ENCODE data around the gene COPS7B.
A peak's percentile ranks its signal among the peaks of the same experiment; 100 is the strongest.

Gene COPS7B

GRCh38 chr2:231780909-231781797, 5.1 kb upstream of the COPS7B start, which contains the start of gene PDE6D:
TSS of gene PDE6D (minus strand) at chr2:231781282. CDS start at chr2:231781114, 168 bp downstream.
- TF ChIP-seq CTCF (conservative IDR thresholded peaks at IDR 0.05) (no peak), ZFX (IDR thresholded peaks at IDR 0.05) (peak; percentile 12; the same call in 1 of the 2 replicates)
- H3K27ac ChIP-seq = peak within 1 kb of the TSS; percentile 67

DNA sequence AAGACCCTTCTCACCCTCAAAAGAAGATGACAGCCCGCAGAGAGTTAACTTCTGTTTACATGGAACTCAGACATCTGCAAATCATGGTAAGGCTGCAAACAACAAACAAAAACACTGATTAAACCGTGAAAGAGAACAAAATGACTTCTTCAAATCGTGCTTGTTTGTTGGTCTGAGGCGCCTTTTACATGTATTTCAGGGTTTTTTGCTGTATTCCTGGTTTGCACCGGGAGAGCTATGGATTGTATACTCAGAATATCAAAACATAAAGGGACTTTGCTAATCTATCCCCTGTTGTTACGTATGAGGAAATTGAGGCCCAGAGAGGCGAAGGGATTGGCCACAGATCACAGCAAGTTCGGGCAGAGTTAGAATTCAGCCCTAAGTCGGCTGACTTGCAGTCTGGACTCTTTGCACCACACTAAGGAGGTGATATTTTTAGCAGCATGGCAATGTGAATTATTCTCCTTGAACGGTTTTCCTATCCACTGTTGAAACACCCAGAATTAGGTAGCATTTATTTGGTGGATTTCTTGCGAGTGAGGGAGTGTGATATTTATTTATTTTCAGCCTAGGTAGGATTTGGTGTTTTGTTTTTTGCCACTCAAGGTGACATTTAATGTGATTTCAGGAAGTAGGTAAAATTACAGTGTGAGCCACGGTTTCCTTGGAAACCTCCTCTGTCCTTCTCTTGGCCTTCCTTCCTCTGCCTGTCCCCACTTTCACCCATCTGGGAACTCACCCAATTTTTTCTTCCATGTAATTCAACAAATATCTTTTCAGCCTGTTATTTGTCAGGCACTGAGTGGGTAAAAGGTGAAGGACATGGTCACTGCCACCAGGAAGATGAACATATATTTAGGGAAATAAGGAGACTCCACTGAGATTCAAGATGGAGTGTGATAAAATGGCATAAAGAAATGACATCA, 4.2 kb upstream of the COPS7B start:
- no peak for TF ChIP-seq ZFX (IDR thresholded peaks at IDR 0.05)
- TF ChIP-seq CTCF (conservative IDR thresholded peaks at IDR 0.05) = no peak
- H3K27ac ChIP-seq = peak overlapping the region; percentile 67

- no peak for TF ChIP-seq CTCF (conservative IDR thresholded peaks at IDR 0.05)
- TF ChIP-seq ZFX (IDR thresholded peaks at IDR 0.05) = no peak
- no peak overlapping the region for H3K27ac ChIP-seq
These were observed 832 bp upstream of the COPS7B start for GRCh38 chr2:231785413-231785812.

GRCh38 chr2:231785822-231786176, 446 bp upstream of the COPS7B start:
- no peak for TF ChIP-seq ZFX (IDR thresholded peaks at IDR 0.05)
- TF ChIP-seq CTCF (conservative IDR thresholded peaks at IDR 0.05) = no peak
- peak overlapping the region; percentile 77 for H3K27ac ChIP-seq

DNA sequence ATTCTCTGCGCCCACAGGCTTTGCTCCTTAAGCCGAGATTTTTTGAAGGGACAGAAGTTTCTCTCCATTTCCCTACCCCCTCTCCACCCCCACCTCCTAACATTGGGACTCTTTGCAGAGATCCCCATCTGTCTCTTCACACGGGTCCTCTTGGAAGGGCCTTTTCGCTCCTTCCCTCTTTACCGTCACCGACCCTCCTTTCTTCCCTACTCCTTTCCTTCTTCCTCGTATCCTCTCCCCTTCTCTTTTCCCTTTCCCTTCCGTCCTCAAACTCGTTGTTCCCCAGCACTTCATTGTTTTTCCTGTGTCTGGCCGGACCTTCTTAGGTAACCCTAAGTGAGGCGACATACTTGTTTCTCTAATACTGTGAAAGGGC, 660 bp downstream of the COPS7B start:
- H3K27ac ChIP-seq = peak overlapping the region; percentile 77
- TF ChIP-seq ZFX (IDR thresholded peaks at IDR 0.05) = no peak
- TF ChIP-seq CTCF (conservative IDR thresholded peaks at IDR 0.05) = peak; percentile 38

- no peak for TF ChIP-seq ZFX (IDR thresholded peaks at IDR 0.05)
- H3K27ac ChIP-seq = no peak overlapping the region
These were observed 4.9 kb downstream of the COPS7B start for GRCh38 chr2:231791107-231791506.

DNA sequence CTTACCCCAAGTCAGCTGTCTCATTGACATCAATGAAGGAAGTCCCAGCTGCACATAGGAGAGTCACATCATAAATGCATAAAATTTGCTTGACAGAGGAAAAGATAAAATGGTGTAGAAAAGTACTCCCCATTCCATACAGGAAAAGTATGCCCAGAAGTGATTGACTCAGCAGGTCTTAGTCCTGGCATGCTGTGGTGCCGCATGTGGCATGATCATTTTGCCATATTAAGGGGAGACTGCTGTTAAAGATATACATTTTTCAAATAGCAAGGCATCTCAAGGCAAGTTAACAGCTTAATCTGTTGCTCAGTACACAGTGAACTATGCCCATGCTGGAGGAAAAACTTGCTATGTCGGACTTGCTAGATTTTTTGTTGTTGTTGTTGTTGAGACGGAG, 8.1 kb downstream of the COPS7B start:
- H3K27ac ChIP-seq = peak overlapping the region; percentile 15; the same call in 1 of the 2 replicates
- TF ChIP-seq CTCF (conservative IDR thresholded peaks at IDR 0.05) = no peak
- TF ChIP-seq ZFX (IDR thresholded peaks at IDR 0.05) = no peak

All from C4-2B (cell line).